IPS-20b (cell line): ENCODE measurements around the gene GNAZ.

Experiments
- H3K27ac ChIP-seq: one replicate; pipeline ENCODE4 v1.5.1; 2013; ENCODE audit warnings: low read length
- H3K27me3 ChIP-seq: 2 replicates; pipeline ENCODE4 v1.6.1; 2013; ENCODE audit warnings: mild to moderate bottlenecking, low read length, inconsistent platforms; ENCODE audit not compliant: insufficient read depth
- H3K36me3 ChIP-seq: 2 replicates; pipeline ENCODE4 v1.6.1; 2013; ENCODE audit warnings: low read depth, mild to moderate bottlenecking, inconsistent platforms, low read length, moderate library complexity; ENCODE audit not compliant: insufficient read depth
- H3K4me1 ChIP-seq: 2 replicates; pipeline ENCODE4 v1.6.1; 2013; ENCODE audit warnings: mild to moderate bottlenecking, control low read depth, inconsistent platforms, low read length, moderate library complexity; ENCODE audit not compliant: insufficient read depth
- H3K4me3 ChIP-seq: 2 replicates; pipeline ENCODE4 v1.5.1; 2013; ENCODE audit warnings: mild to moderate bottlenecking, low read length, inconsistent platforms
- H3K9ac ChIP-seq: 2 replicates; pipeline ENCODE4 v1.6.1; 2013; ENCODE audit warnings: low read depth, mild to moderate bottlenecking, inconsistent platforms, low read length, moderate library complexity
- H3K9me3 ChIP-seq: 2 replicates; pipeline ENCODE4 v1.6.1; 2013; ENCODE audit warnings: mild to moderate bottlenecking, low read depth, low read length, inconsistent platforms; ENCODE audit not compliant: insufficient read depth

The GNAZ gene

DNA sequence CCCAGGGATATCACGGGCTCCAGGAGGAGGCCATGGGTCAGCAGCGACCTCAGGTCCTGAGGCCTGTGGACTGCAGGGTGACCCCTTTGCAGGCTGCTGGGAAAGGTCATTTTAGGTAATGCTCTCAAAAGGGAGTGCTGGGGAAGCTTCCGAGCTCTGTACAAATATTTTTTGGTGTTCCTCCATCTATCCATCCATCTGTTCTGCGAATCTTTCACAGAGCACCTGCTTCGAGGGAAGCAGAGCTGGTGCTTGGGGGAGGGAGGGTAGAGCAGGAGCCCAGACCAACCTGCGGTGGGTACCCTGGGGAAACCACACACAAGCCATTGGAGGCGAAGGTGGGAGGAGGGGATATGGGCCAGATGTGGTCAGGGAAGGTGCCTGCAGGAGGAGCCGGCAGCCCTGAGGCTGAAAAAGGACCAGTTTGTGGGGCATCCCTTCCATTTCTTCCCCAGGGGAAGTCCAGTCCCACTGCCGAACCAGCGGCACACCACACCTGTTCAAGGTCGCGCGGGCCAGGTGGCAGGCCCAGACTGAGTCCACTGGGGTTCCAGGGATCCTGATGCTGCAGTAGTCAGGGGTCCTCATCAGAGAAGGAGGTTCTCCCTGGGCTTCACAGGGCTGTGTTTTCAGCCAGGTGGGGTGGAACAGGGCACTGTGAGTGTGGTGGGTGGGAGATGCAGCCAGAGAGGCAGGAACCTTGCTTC is 13.1 kb downstream of the GNAZ start:
- Histone ChIP-seq H3K4me1 (peaks cover 6% of the 10 kb centered on the region; the same call in 1 of the 2 replicates), H3K36me3 (no peaks in the 10 kb centered on the region), H3K9ac (no peak overlapping the region), H3K27ac (no peak overlapping the region), H3K27me3 (no peaks in the 10 kb centered on the region; the same call in 1 of the 2 replicates), H3K4me3 (no peak overlapping the region), H3K9me3 (no peaks in the 10 kb centered on the region)

- Histone ChIP-seq H3K4me1 (peaks cover 9% of the 10 kb centered on the region; the same call in 1 of the 2 replicates), H3K9ac (no peak overlapping the region), H3K27ac (no peak overlapping the region), H3K9me3 (no peaks in the 10 kb centered on the region), H3K27me3 (no peaks in the 10 kb centered on the region; the same call in 1 of the 2 replicates), H3K4me3 (no peak overlapping the region), H3K36me3 (no peaks in the 10 kb centered on the region)
Measured at GRCh38 chr22:23084453-23085350, 14.4 kb downstream of the GNAZ start.

DNA sequence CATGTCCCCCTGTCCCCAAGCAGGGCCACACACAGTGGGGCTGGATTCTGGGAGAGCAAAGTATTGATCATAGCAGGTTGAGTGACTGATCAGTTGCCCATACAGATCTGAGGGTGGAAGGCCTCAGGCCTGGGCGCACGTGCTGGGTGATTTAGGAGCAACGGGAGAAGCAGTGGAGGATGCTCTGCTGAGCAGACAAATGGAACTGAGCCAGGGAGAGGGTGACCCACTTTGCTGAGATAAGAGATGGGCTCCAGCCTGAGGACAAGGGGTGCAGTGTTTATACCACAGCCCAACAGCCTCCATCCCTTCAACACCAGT is 15.0 kb downstream of the GNAZ start:
- Histone ChIP-seq H3K27ac (no peak overlapping the region), H3K27me3 (no peaks in the 10 kb centered on the region; the same call in 1 of the 2 replicates), H3K36me3 (no peaks in the 10 kb centered on the region)

GRCh38 chr22:23085785-23086184 is 15.5 kb downstream of the GNAZ start:
- H3K36me3 ChIP-seq: no peaks in the 10 kb centered on the region
- no peaks in the 10 kb centered on the region for H3K9me3 ChIP-seq
- peaks cover 9% of the 10 kb centered on the region; the same call in 1 of the 2 replicates for H3K4me1 ChIP-seq
- no peak overlapping the region for H3K27ac ChIP-seq
- no peaks in the 10 kb centered on the region for H3K27me3 ChIP-seq
- no peak overlapping the region for H3K4me3 ChIP-seq
- no peak overlapping the region for H3K9ac ChIP-seq

More for the DNA sequence above, 15.0 kb downstream of the GNAZ start:
- Histone ChIP-seq H3K4me1 (peaks cover 9% of the 10 kb centered on the region; the same call in 1 of the 2 replicates), H3K9ac (no peak overlapping the region), H3K4me3 (no peak overlapping the region), H3K9me3 (no peaks in the 10 kb centered on the region)

GRCh38 chr22:23086263-23086662 is 15.9 kb downstream of the GNAZ start:
- Histone ChIP-seq H3K36me3 (no peaks in the 10 kb centered on the region), H3K27ac (no peak overlapping the region), H3K27me3 (no peaks in the 10 kb centered on the region), H3K4me3 (no peak overlapping the region), H3K4me1 (peaks cover 9% of the 10 kb centered on the region; the same call in 1 of the 2 replicates), H3K9me3 (no peaks in the 10 kb centered on the region), H3K9ac (no peak overlapping the region)

DNA sequence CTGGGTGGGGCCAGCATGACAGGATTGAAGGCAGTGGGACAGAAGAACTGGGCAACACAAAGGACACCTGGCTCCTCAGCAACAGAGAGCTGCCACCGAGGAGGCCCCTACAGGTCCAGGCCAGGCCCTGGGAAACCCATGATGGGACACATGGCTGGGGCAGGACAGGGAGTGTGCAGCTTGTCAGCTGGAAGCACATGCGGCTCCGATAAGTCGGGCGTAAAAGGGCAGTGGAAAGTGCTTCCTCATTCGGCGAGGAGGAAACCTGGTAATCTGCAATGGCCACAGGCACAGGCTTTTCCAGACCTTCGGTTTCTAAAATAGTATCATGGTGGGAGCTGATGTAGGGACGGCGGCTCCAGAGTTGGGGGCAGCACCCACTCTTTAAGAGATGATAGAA is 16.5 kb downstream of the GNAZ start:
- no peaks in the 10 kb centered on the region for H3K9me3 ChIP-seq
- H3K27me3 ChIP-seq: no peaks in the 10 kb centered on the region
- H3K27ac ChIP-seq: no peak overlapping the region
- H3K36me3 ChIP-seq: no peaks in the 10 kb centered on the region
- H3K9ac ChIP-seq: no peak overlapping the region
- H3K4me3 ChIP-seq: no peak overlapping the region
- peaks cover 9% of the 10 kb centered on the region; the same call in 1 of the 2 replicates for H3K4me1 ChIP-seq

GRCh38 chr22:23088199-23088604 is 17.9 kb downstream of the GNAZ start:
- Histone ChIP-seq H3K4me3 (no peak overlapping the region), H3K36me3 (no peaks in the 10 kb centered on the region), H3K27me3 (no peaks in the 10 kb centered on the region), H3K9me3 (no peaks in the 10 kb centered on the region), H3K9ac (no peak overlapping the region), H3K4me1 (peaks cover 9% of the 10 kb centered on the region; the same call in 1 of the 2 replicates), H3K27ac (no peak overlapping the region)

- no peaks in the 10 kb centered on the region for H3K36me3 ChIP-seq
- H3K9ac ChIP-seq: no peak overlapping the region
- H3K9me3 ChIP-seq: no peaks in the 10 kb centered on the region
- H3K27me3 ChIP-seq: no peaks in the 10 kb centered on the region
- peaks cover 9% of the 10 kb centered on the region; the same call in 1 of the 2 replicates for H3K4me1 ChIP-seq
- no peak overlapping the region for H3K27ac ChIP-seq
- H3K4me3 ChIP-seq: no peak overlapping the region
Measured at GRCh38 chr22:23089010-23089409, 18.7 kb downstream of the GNAZ start.

GRCh38 chr22:23089633-23090456 is 19.5 kb downstream of the GNAZ start:
- H3K4me3 ChIP-seq: no peak overlapping the region
- no peak overlapping the region for H3K27ac ChIP-seq
- no peaks in the 10 kb centered on the region for H3K9me3 ChIP-seq
- H3K9ac ChIP-seq: no peak overlapping the region
- no peaks in the 10 kb centered on the region for H3K36me3 ChIP-seq
- peaks cover 9% of the 10 kb centered on the region; the same call in 1 of the 2 replicates for H3K4me1 ChIP-seq
- H3K27me3 ChIP-seq: no peaks in the 10 kb centered on the region

GRCh38 chr22:23090457-23090835 is 20.1 kb downstream of the GNAZ start:
- no peaks in the 10 kb centered on the region for H3K27me3 ChIP-seq
- H3K36me3 ChIP-seq: no peaks in the 10 kb centered on the region
- H3K4me1 ChIP-seq: peaks cover 9% of the 10 kb centered on the region; the same call in 1 of the 2 replicates
- H3K27ac ChIP-seq: no peak overlapping the region
- H3K9ac ChIP-seq: no peak overlapping the region
- H3K9me3 ChIP-seq: no peaks in the 10 kb centered on the region
- no peak overlapping the region for H3K4me3 ChIP-seq

GRCh38 chr22:23091760-23092159 is 21.4 kb downstream of the GNAZ start:
- no peaks in the 10 kb centered on the region for H3K9me3 ChIP-seq
- H3K27me3 ChIP-seq: no peaks in the 10 kb centered on the region
- H3K27ac ChIP-seq: no peak overlapping the region
- no peaks in the 10 kb centered on the region; the same call in 1 of the 2 replicates for H3K36me3 ChIP-seq
- H3K9ac ChIP-seq: no peak overlapping the region
- H3K4me1 ChIP-seq: peaks cover 9% of the 10 kb centered on the region; the same call in 1 of the 2 replicates
- no peak overlapping the region for H3K4me3 ChIP-seq
